ENCODE data around the gene NLRC5.

DNA sequence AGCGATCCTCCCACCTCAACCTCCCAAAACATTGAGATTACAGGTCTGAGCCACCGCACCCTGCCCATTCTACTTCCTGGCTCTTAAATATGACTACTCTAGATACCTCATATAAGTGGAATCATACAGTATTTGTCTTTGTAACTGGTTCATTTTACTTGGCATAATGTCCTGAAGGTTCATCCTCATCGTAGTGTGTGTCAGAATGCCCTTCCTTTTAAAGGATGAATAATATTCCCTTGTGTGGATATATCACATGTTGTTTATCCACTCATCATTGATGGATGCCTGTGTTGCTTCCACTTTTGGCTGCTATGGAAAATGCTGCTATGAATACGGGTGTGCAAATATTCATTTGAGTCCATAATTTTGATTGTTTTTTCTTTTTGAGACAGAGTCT is 33.3 kb upstream of the NLRC5 start:
- TF ChIP-seq, protein P1, sequence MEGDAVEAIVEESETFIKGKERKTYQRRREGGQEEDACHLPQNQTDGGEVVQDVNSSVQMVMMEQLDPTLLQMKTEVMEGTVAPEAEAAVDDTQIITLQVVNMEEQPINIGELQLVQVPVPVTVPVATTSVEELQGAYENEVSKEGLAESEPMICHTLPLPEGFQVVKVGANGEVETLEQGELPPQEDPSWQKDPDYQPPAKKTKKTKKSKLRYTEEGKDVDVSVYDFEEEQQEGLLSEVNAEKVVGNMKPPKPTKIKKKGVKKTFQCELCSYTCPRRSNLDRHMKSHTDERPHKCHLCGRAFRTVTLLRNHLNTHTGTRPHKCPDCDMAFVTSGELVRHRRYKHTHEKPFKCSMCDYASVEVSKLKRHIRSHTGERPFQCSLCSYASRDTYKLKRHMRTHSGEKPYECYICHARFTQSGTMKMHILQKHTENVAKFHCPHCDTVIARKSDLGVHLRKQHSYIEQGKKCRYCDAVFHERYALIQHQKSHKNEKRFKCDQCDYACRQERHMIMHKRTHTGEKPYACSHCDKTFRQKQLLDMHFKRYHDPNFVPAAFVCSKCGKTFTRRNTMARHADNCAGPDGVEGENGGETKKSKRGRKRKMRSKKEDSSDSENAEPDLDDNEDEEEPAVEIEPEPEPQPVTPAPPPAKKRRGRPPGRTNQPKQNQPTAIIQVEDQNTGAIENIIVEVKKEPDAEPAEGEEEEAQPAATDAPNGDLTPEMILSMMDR (IDR thresholded peaks at IDR 0.05): no peak
- no peak for TF ChIP-seq POLR2A (IDR thresholded peaks at IDR 0.05)
